ENCODE results near the gene RAB37.

Gene RAB37

GRCh38 chr17:74777901-74778515, 41.0 kb downstream of the RAB37 start:
- no peak for DNase-seq (ENCODE audit: low read depth in 3 of 3)

- no peak for DNase-seq (ENCODE audit: low read depth in 3 of 3)
Observed at GRCh38 chr17:74778960-74779359, 41.9 kb downstream of the RAB37 start.

- DNase-seq (ENCODE audit: low read depth in 3 of 3) = no peak
Observed at GRCh38 chr17:74779501-74779900, 42.4 kb downstream of the RAB37 start.

GRCh38 chr17:74779948-74780400, 42.9 kb downstream of the RAB37 start:
- DNase-seq (ENCODE audit: low read depth in 3 of 3) = peak in 2 of 3 experiments; percentile 20 to 56

GRCh38 chr17:74780443-74781238, 43.6 kb downstream of the RAB37 start:
- DNase-seq (ENCODE audit: low read depth in 3 of 3) = no peak

- no peak for DNase-seq (ENCODE audit: low read depth in 3 of 3)
Observed at GRCh38 chr17:74782571-74782970, 45.5 kb downstream of the RAB37 start.

GRCh38 chr17:74784125-74784810, 47.2 kb downstream of the RAB37 start:
- no peak for DNase-seq (ENCODE audit: low read depth in 3 of 3)

- DNase-seq (ENCODE audit: low read depth in 3 of 3) = peak in 1 of 3 experiments; percentile 39
Observed at GRCh38 chr17:74785096-74785980, 48.3 kb downstream of the RAB37 start.

GRCh38 chr17:74785981-74786360, 48.9 kb downstream of the RAB37 start:
- no peak for DNase-seq (ENCODE audit: low read depth in 3 of 3)

GRCh38 chr17:74786431-74787055, 49.5 kb downstream of the RAB37 start:
- DNase-seq (ENCODE audit: low read depth in 3 of 3) = no peak

GRCh38 chr17:74790161-74791058, 53.4 kb downstream of the RAB37 start:
- no peak for DNase-seq (ENCODE audit: low read depth in 3 of 3)

GRCh38 chr17:74792586-74793105, 55.6 kb downstream of the RAB37 start:
- DNase-seq (ENCODE audit: low read depth in 3 of 3) = no peak

- no peak for DNase-seq (ENCODE audit: low read depth in 3 of 3)
Observed at GRCh38 chr17:74795327-74796020, 58.4 kb downstream of the RAB37 start.

- no peak for DNase-seq (ENCODE audit: low read depth in 3 of 3)
Observed at GRCh38 chr17:74796211-74796610, 59.2 kb downstream of the RAB37 start.

GRCh38 chr17:74796866-74797265, 59.8 kb downstream of the RAB37 start:
- no peak for DNase-seq (ENCODE audit: low read depth in 3 of 3)
